C1 segment of cervical spinal cord (tissue), 14 donors: ENCODE measurements around the gene MICALL1.
"Not testable (repeated sequence)": the region's sequence is repeated elsewhere in the genome, so short reads cannot be mapped to it uniquely, and the experiment has no call there.

ENCODE experiments used
- DNase-seq, 14 donors: peaks; one replicate each; lab custom pipeline; 2025; lab: John Stamatoyannopoulos, UW

MICALL1 gene

GRCh38 chr22:37926771-37927636 lies 20.9 kb downstream of the MICALL1 start:
- DNase-seq = no peak

DNA sequence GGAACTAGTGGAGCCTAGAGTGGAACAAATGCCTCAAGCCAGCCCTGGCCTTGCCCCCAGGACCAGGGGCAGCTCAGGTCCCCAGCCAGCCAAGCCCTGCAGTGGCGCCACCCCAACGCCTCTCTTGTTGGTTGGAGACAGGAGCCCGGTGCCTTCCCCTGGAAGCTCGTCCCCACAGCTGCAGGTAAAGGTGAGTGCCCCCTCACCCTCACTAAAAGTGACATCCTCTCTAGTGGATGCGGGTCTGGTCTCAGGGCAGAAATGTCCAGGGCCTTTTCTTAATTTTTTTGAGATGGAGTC lies 21.5 kb downstream of the MICALL1 start:
- no peak for DNase-seq

- DNase-seq = no peak
These were observed 23.3 kb downstream of the MICALL1 start for GRCh38 chr22:37929390-37929789.

- DNase-seq = peak in 2 of 14 donors; percentile 16 to 43
These were observed 24.3 kb downstream of the MICALL1 start for GRCh38 chr22:37930270-37930951.

GRCh38 chr22:37930952-37931440 lies 24.9 kb downstream of the MICALL1 start:
- no peak for DNase-seq

GRCh38 chr22:37931893-37932389 lies 25.8 kb downstream of the MICALL1 start:
- DNase-seq = no peak

- DNase-seq = peak in 1 of 14 donors; percentile 8
These were observed 26.3 kb downstream of the MICALL1 start for GRCh38 chr22:37932401-37932800.

DNA sequence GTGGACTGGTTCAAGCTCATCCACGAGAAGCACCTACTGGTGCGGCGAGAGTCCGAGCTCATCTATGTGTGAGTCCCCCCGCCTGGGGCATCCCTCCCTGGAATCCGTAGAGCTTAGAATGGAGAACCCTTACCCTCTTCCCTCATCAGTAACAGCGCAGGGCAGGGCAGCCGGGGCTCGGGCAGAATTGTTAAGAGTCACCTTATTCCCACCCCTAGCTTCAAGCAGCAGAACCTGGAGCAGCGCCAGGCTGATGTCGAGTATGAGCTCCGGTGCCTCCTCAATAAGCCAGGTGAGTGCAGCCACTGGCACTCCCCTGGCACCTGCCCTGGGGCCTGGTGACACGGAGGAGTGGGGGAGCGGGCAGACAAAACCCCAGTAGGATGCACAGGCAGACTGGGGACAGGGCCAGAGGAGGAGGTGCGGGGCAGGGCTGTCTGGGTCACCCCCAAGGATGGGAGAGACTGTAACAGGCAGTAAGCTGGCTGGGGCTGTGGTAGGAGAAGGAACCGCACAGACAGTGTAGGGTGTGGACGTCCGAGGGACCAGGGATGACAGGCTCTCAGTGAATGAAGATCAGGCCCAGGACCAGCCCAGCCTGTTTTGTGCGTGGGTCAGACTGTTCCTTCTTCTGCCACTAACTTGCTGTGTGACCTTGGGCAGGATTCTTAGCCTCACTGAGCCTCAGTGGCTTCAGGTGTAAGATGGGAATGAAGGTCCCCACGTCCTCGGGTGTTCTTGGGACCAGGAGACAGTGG lies 26.9 kb downstream of the MICALL1 start:
- no peak for DNase-seq

DNA sequence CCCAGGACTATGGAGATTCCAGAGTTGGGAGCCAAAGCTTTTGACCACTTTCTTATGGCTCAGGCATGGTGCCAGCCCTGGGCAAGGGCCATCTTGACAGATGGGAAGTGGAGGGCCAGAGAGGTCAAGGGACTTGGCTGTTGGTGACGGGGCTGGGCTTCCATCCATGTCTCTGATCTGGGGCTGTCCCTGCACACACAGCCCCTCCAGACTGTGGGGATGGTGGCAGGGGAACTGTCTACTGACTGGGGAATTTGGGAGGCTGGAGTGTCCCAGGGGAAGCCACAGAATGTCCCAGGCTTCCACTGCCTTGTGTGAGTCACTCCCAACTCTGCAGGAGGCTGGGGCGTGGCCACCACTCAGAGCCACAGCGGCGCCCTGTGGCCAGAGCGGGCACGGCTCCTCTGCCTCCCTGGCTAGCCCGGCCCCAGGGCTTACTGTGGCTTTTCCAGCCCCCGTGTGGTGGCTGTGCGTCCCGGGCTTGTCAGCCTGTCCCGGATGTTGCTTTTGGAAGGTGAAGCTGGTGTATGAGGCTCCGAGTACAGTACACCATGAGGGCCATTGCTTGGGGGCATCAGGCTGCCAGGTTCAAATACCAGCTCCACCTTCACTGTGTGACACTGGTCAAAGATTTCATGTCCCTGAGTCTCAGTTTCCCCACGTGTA lies 27.7 kb downstream of the MICALL1 start:
- DNase-seq = peak; percentile 8 to 85 (median 64)

DNA sequence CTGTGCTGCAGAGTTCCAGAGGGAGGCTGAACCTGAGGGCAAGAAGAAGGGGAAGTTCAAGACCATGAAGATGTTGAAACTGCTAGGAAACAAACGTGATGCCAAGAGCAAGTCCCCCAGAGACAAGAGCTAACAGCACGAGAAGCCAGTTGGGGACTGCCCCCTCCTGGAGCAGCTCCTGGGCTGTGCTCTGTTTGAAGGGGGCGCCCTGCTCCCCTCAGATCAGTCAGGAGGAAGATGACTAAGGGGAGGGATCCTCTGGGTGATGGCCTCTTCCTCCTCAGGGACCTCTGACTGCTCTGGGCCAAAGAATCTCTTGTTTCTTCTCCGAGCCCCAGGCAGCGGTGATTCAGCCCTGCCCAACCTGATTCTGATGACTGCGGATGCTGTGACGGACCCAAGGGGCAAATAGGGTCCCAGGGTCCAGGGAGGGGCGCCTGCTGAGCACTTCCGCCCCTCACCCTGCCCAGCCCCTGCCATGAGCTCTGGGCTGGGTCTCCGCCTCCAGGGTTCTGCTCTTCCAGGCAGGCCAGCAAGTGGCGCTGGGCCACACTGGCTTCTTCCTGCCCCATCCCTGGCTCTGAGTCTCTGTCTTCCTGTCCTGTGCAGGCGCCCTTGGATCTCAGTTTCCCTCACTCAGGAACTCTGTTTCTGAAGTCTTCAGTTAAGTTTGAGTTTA lies 34.7 kb downstream of the MICALL1 start:
- DNase-seq = no peak

DNA sequence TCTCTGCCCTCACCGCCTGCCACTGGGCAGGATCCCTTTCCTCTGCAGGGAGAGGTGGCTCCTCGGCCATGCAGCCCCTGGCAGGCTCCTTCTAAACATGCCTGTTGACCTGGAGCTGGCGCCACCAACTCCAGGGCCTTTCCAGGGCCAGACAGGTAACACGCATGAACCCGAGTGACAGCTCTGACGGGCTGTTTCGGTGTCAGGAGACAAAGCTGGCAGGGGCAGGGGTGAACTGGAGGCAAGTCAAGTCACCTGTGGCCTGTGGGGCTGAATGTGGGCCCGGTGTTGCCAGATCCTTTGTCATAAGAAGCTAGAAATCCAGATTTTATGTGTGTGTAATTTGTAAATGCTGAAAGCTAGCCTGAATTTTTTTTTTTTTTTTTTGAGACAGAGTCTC lies 36.0 kb downstream of the MICALL1 start:
- DNase-seq = no peak

DNA sequence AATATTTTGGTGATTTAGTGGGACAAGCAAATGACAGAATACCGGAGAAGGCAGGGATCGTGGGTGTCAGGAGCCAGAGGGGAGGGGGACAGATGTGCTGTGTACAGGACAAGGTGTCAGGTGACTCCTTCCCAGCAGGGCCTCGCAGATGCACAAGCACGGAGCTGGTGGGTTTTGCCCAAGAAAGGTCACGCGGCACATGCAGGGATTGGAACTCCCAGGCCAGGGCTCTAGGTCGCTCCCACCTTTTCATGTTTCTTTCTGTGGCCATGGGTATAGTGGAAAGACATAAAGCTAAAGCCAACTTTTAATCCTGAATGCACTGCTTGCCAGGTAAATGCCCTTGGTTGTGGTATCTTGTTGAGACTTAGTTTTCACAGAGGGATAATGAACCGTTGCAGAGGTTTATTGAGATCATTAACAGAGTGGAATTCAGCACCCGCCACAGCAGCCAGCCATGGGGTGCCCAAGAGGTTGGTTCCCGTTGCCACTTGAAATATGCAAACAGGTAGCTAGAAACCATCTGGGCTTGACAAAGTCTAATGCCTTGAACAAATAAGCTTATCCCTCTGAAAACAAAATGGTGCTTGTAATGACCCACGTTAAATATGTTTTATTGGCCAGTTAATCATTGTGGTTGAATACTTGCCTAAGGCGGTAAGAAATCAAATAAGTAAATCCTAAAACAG lies 37.2 kb downstream of the MICALL1 start:
- no peak for DNase-seq

DNA sequence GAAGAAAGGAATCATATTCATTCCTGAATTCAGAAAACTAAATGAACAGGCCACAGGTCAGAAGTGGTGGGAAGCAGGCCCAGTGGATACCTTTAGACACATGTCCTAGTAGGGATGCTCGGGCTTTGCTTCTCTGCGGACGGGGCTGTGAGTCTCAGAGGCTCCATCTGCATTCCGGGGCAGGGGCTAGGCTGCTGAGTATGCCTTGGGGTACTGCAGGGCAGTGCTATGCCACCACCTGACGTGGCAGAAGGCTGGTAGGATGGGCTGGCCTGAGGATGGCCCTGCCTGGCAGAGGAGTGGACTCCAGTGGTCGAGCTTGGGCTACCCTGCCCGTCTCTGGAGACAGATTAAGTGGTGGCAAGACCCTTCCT lies 37.7 kb downstream of the MICALL1 start:
- no peak for DNase-seq

DNA sequence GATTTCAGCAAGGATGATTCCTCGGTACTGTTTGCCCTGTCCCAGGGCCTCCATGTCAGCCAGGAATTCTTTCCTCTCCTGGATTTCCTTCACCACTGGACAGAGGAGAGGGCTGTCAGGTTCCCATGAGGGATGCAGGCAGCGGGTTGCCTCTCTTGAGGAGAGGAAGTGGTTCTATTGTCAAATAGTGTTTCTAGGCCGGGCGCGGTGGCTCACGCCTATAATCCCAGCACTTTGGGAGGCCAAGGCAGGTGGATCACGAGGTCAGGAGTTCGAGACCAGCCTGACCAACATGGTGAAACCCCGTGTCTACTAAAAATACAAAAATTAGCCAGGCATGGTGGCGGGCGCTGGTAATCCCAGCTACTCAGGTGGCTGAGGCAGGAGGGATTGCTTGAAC lies 38.3 kb downstream of the MICALL1 start:
- DNase-seq = not testable (repeated sequence)

DNA sequence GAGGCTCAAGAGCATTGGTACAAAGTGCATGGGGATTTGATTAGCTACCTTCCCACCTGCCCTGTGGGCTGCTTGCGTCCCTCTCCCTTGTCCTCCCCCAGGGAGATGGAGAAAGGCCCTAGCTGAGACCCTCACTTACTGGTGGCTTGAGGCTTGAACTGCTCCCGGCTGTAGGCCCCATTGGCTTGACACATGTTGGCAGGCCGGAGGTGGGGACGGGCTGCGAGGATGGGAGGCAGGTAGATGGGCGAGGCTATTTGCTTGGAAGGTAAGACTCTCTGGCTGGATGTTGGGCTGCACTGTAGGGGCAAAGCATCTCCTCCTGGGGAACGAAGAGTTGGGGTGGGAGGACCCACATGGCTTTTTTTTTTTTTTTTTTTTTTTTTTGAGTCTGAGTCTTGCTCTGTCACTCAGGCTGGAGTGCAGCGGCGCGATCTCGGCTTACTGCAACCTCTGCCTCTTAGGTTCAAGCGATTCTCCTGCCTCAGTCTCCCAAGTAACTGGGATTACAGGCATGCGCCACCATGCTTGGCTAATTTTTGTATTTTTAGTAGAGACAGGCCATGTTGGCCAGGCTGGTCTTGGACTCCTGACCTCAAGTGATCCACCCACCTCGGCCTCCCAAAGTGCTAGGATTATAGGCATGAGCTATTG lies 41.2 kb downstream of the MICALL1 start:
- DNase-seq = not testable (repeated sequence)

GRCh38 chr22:37951305-37951704 lies 45.2 kb downstream of the MICALL1 start:
- no peak for DNase-seq

DNA sequence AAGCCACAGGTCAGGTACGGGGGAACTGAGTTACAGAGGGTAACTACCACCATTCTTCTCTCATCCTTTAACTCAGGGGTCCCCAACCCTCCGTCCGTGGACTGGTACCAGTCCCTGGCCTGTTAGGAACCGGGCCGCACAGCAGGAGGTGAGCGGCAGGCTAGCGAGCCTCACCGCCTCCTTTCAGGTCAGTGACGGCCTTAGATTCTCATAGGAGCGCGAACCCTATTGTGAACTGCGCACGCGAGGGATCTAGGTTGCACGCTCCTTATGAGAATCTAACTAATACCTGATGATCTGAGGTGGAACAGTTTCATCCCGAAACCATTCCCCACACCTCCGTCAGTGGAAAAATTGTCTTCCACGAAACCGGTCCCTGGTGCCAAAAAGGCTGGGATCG lies 46.5 kb downstream of the MICALL1 start:
- not testable (repeated sequence) for DNase-seq

GRCh38 chr22:37953062-37953436 lies 47.0 kb downstream of the MICALL1 start:
- no peak for DNase-seq

DNA sequence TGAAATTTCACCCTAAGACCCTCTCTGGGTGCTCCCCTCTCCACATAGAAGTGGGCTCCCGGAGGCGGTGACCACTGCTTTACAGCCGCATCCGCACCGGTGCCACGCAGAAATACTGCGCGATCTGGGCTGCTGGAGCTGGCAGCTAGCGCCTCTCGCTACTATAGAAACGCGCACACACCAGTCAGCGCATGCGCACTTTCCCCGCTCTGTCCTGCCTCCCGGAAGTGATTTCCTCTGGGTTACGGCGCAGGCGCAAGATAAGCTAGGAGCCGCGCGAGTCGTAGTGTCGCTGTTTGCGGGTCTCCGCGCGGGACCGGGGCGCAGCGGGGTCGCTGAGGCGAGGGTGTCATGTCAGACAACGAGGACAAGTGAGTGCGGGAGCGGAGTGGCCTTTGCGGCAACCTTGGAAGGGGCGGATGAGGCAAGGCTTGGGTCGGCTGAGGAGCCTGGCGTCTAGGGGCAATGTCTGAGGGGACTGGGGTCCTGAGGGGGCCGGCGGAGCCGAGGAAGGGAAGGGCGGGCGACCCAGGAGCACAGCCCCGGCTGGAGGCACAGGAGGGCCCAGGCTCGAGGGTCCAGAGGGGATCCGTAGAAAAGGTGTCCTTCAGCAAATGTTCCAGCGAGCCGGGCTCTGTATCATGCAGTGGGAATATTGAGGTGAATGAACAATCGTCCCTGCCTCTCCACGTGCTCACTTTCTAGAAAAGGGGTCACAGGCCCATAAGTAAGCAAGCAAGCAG lies 47.5 kb downstream of the MICALL1 start, which contains the start of the genes C22orf23 and POLR2F:
TSS of gene C22orf23 (minus strand) at position 165 of the 743 bp plus-strand sequence. CDS start 452 bp downstream, outside the sequence.
TSS of gene POLR2F (plus strand) at position 263 of the 743 bp plus-strand sequence. CDS start at position 352, 89 bp downstream.
- DNase-seq = peak; percentile 40 to 92 (median 88)
